ENCODE measurements around the gene MYO1B. TPM values are rescaled to one million over a fixed set of nuclear protein-coding genes. Genes with fewer than 3 reads are reported as not detected.

MYO1B gene
- total RNA-seq, 2 donors from 2014 or later, result 74.7 to 79.4 TPM

DNA sequence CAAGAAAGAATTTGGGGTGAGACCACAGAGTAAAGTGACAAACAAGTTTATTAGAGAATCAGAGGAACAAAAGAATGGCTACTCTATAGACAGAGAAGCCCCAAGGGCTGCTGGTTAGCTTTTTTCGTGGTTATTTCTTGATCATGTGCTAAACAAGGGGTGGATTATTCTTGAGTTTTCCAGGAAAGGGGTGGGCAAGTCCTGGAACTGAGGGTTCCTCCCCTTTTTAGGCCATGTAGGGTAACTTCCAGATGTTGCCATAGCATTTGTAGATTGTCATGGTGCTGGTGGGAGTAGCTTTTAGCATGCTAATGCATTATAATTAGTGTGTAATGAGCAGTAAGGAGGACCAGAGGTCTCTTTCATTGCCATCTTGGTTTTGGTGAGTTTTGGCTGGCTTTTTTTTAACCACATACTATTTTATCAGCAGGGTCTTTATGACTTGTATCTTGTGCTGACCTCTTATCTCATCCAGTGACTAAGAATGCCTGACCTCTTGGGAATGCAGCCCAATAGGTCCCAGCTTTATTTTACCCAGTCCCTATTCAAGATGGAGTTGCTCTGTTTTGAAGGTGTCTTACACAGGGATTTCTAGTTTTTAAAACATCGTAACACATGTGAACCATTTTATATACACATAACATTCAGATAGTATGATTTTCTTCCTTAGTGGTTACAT lies 77.8 kb downstream of the MYO1B start:
- H3K27me3 ChIP-seq (replicated peaks; ENCODE audit: insufficient read depth), result no peaks in the 10 kb centered on the region
- DNase-seq (ENCODE audit: low spot score) (no peak), ATAC-seq (ENCODE audit: insufficient number of reproducible peaks, low FRiP score, low read depth) (no peak)
- no peaks in the 10 kb centered on the region for H3K36me3 ChIP-seq
- TF ChIP-seq, protein P1, sequence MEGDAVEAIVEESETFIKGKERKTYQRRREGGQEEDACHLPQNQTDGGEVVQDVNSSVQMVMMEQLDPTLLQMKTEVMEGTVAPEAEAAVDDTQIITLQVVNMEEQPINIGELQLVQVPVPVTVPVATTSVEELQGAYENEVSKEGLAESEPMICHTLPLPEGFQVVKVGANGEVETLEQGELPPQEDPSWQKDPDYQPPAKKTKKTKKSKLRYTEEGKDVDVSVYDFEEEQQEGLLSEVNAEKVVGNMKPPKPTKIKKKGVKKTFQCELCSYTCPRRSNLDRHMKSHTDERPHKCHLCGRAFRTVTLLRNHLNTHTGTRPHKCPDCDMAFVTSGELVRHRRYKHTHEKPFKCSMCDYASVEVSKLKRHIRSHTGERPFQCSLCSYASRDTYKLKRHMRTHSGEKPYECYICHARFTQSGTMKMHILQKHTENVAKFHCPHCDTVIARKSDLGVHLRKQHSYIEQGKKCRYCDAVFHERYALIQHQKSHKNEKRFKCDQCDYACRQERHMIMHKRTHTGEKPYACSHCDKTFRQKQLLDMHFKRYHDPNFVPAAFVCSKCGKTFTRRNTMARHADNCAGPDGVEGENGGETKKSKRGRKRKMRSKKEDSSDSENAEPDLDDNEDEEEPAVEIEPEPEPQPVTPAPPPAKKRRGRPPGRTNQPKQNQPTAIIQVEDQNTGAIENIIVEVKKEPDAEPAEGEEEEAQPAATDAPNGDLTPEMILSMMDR (IDR thresholded peaks at IDR 0.05), result no peak
- H3K9me3 ChIP-seq, result no peaks in the 10 kb centered on the region
- no peak overlapping the region for H3K27ac ChIP-seq
- H3K4me1 ChIP-seq (ENCODE audit: control insufficient read depth in 1 of 2, low read depth in 2 of 2), result peaks cover 12 to 42% of the 10 kb centered on the region in 2 donors
- H3K4me3 ChIP-seq, result no peak overlapping the region

DNA sequence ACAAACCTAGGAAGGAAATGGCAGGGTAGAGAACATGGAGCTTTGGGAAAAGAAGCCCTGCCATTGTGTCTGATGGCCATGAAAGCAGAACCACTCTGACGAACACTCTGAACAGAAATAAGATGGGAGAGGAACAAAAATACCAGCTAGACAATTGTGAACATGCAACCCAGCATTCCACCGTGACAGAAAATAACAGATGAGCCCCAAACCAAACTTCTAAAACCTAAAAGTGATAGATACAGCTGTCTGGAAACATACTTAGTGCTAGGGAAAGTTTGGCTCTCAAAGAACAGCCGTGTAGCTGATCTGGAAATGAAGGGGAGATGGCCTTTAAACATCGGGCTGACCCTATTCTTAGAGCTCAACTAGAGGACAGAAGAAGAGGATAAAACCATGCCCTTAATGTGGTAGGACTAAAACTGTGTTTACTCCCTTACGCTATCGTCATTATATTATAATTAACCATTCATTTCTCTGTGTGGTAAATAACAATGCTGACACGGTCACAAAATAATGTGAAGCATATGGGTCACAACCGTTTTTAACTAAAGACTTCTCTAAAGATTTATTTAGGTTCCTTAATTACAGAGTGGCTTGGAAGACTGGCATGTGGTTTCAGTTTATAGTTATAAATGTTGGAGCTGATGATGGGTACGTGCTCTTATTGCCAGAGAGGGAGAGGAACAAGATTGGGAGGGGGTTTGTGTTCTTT lies 80.6 kb downstream of the MYO1B start:
- Histone ChIP-seq H3K27ac (no peak overlapping the region), H3K9me3 (no peaks in the 10 kb centered on the region), H3K27me3 (replicated peaks; ENCODE audit: insufficient read depth) (no peaks in the 10 kb centered on the region), H3K36me3 (no peaks in the 10 kb centered on the region), H3K4me3 (no peak overlapping the region), H3K4me1 (ENCODE audit: control insufficient read depth in 1 of 2, low read depth in 2 of 2) (peaks cover 3 to 15% of the 10 kb centered on the region in 2 donors)
- ATAC-seq (ENCODE audit: insufficient number of reproducible peaks, low FRiP score, low read depth) (no peak), DNase-seq (ENCODE audit: low spot score) (no peak)
- TF ChIP-seq, protein P1 (IDR thresholded peaks at IDR 0.05), result no peak

DNA sequence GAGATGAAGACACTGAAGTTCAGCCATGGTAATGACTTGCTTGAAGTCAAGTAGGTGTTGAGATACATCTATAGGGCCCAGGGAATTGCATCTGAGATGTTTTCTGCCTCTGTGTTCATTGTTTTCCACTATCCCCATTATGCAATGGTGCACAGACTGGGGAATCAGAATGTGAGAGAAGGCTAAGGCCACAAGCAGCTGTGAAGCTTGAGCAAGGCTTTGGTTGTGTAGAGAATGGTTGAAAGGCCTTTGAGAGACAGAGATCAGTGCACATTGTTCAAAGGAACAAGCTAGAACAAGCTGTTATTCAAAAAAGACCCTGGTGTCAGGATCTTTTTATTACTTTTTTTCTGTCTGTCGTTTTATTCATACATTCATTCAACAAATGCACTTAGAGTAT lies 82.3 kb downstream of the MYO1B start:
- TF ChIP-seq, protein P1 (IDR thresholded peaks at IDR 0.05), result no peak
- ATAC-seq (ENCODE audit: insufficient number of reproducible peaks, low FRiP score, low read depth), result no peak
- no peak for DNase-seq (ENCODE audit: low spot score)
- no peaks in the 10 kb centered on the region for H3K27me3 ChIP-seq (replicated peaks; ENCODE audit: insufficient read depth)
- no peak overlapping the region for H3K4me3 ChIP-seq
- no peaks in the 10 kb centered on the region for H3K36me3 ChIP-seq
- peaks cover 0 to under 1% of the 10 kb centered on the region in 2 donors for H3K4me1 ChIP-seq (ENCODE audit: control insufficient read depth in 1 of 2, low read depth in 2 of 2)
- H3K27ac ChIP-seq, result no peak overlapping the region
- no peaks in the 10 kb centered on the region for H3K9me3 ChIP-seq

DNA sequence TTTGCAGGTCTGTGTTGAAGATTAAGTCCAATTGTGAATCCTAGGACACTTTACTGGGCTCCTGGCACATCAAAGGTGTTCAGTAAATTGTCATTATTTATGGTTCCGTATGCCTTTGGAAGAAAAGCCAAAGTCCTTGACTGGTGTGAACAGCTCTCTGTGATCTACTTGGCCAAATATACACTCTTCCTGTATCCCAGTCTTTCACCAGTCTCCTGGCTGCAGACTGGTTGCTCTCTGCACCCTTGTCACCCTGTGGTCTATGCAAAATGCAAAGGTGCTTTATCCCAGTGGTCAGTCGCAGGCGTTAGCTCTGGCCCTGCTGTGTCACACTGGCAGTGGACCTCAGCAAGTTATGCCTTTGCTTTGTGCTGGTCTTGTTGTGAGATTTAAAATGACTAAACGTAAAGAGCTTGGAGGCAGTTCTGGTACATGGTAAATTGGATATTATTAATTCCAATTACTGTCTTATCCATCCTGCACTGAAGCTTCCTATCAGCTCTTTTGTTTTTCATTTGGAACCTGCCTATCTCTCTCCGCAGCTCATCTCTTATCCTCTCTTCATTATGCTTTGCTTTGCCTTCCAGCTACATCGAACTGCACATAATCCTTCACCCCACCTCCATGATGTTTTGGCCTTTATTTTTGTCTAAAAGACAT lies 83.1 kb downstream of the MYO1B start:
- no peak overlapping the region for H3K4me3 ChIP-seq
- no peak overlapping the region for H3K27ac ChIP-seq
- DNase-seq (ENCODE audit: low spot score) (no peak), ATAC-seq (ENCODE audit: insufficient number of reproducible peaks, low FRiP score, low read depth) (no peak)
- TF ChIP-seq, protein P1 (IDR thresholded peaks at IDR 0.05), result no peak
- H3K36me3 ChIP-seq, result no peaks in the 10 kb centered on the region
- H3K9me3 ChIP-seq, result no peaks in the 10 kb centered on the region
- H3K4me1 ChIP-seq (ENCODE audit: control insufficient read depth in 1 of 2, low read depth in 2 of 2), result peaks cover 3 to 6% of the 10 kb centered on the region in 2 donors
- no peaks in the 10 kb centered on the region for H3K27me3 ChIP-seq (replicated peaks; ENCODE audit: insufficient read depth)

DNA sequence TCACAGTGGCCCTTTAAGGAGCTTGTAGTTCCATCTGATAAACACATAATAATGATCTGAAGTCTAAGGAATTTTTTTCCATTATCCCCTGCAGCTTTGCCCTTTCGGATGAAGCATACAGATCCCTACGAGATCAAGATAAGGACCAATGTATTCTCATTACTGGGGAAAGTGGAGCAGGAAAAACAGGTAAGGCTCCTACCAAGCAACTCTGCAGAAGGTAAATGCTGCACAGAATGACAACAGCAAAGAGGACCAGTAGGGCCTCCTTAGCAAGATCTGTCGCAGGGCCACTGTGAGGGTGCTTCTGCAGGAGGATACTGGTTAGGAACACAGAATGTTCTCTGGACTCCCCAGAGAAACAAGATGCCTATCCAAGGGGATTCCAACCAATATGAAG lies 84.6 kb downstream of the MYO1B start:
- Histone ChIP-seq H3K4me1 (ENCODE audit: control insufficient read depth in 1 of 2, low read depth in 2 of 2) (peaks cover 12 to 19% of the 10 kb centered on the region in 2 donors), H3K27ac (no peak overlapping the region), H3K9me3 (no peaks in the 10 kb centered on the region), H3K4me3 (no peak overlapping the region), H3K36me3 (no peaks in the 10 kb centered on the region), H3K27me3 (replicated peaks; ENCODE audit: insufficient read depth) (no peaks in the 10 kb centered on the region)
- no peak for ATAC-seq (ENCODE audit: insufficient number of reproducible peaks, low FRiP score, low read depth)
- TF ChIP-seq, protein P1 (IDR thresholded peaks at IDR 0.05), result no peak
- DNase-seq (ENCODE audit: low spot score), result no peak

Measured in thoracic aorta (tissue), 2 donors.